HuH-7.5 (cell line): ENCODE measurements around the gene TTC7B.

ENCODE experiments used
- DNase-seq: peaks from one replicate; pipeline ENCODE4 v3.0.0; 2011; ENCODE audit warnings: low spot score

The TTC7B gene

DNA sequence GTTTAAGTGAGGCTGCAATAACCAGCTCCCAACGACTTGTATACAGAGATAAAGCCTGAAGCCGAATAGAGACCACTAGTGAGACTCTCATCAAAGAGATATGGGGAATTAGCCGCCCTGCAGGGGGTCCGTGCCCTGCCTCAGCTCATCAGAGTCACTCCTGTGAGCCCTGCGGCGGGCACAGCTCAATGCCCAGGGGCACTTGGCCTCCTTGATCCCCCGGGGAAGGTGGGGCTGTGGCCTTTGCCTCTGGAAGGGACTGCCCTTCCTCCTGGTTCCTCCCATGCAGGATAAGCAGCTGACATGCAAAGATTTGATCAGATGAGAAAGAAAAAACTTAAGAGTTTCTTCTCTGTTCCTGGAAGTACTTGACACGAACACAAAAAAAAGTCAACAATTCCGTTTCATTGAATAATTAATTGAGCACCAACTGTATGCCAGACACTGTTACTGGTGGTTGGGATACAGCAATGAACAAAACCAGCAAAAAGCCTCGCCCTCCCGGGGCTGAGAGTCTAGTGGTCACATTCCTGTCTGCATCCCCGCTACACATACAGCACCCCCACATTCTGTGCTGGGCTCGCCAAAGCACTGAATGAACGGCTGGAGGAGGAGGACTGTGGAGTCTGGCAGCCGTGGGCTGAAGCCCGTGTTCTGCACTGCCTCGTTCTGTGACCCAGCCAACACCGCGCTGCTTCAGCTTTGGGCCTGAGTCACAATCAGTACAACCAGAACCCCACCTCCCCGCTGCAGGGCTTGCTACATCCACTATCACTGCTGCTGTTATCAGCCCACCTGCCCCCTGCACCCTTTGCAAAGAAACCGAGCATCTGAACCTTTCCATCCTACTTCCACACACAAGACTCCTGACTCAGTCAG lies 10.3 kb downstream of the TTC7B start:
- no peak for DNase-seq

DNA sequence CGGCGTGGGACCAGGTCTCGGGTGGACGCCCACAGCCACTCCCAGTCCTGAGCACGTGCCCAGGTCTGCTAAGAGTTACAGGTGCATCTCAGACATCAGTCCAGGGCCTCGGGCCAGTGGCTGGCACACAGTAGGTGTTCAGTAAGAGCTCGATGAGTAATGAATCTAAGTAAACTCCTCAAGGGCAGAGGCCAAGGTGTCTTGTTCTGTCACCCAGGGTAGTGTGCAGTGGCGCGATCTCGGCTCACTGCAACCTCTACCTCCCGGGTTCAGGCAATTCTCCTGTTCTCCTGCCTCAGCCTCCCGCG lies 11.2 kb downstream of the TTC7B start:
- no peak for DNase-seq

DNA sequence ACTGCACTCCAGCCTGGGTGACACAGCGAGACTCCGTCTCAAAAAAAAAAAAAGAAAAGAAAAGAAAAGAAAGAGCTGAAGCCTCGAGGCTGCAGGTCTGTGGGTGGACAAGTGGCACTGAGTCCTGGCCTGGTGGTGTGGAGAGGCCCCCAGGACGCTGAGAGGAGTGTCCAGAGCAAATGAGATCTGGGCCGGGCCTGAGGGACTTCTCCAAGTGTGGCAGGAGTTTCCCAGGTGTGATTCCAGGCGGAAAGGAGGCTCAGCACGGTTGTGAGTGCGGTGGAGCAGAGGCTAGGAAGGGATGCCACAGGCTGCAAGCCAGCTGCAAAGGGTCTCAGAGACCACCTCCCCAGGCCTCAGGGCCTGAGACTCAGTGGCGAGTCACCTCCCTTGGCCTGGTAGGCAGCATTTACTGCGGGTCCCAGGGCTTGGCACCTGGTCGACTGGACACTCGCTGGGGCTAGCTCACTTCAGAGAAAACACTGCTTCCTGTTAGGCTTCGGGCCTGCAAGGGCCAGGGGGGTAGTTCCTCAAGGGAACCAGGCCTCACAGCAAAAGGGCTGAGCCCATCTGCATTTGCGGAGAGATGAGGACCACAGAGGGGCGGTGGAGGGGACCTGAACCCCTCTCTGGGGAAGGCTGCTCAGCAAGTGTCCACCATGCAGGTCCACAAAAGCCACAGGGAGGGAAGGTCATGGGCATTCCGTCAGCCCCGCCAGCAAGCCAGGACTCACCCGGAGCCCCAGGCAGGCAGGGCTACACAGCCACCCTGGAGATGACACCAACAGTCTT lies 11.7 kb downstream of the TTC7B start:
- no peak for DNase-seq

- no peak for DNase-seq
Observed at GRCh38 chr14:90803249-90803648, 13.0 kb downstream of the TTC7B start.

GRCh38 chr14:90799420-90799819 lies 16.8 kb downstream of the TTC7B start:
- DNase-seq = no peak

DNA sequence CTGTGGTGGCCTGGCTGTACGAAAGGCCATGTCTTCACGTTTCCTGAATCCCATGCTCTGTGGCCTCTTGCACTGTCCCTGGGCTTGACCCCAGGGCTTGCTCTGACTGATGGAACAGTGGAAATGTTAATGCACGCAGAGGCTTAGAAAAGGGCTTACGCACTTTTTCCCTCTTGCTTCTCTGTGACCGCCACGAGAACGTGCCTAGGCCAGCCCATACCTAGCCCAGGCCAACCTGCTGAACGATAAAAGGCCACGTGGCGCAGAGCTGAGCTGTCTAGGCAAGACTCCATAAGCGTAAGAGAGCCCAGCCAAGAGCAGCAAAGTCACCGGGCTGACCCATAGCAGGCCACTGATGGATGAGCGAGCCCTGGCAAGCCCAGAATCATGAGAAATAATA lies 18.3 kb downstream of the TTC7B start:
- no peak for DNase-seq

GRCh38 chr14:90797451-90797850 lies 18.8 kb downstream of the TTC7B start:
- DNase-seq = no peak

DNA sequence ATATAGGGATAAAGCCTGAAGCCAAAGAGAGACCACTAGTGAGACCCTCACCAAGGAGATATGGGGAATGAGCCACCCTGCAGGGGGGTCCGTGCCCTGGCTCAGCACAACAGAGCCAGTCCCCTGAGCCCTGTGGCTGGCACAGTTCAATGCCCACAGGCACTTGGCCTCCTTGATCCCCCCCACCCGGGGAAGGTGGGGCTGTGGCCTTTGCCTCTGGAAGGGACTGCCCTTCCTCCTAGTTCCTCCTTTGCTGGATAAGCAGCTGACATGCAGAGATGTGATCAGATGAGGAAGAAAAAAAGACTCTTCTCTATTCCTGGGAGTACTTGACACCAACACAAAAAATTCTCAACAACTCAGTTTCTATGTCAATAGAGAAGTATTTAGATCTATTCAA lies 19.9 kb downstream of the TTC7B start:
- DNase-seq = no peak

GRCh38 chr14:90795744-90796143 lies 20.5 kb downstream of the TTC7B start:
- no peak for DNase-seq

- no peak for DNase-seq
Observed at GRCh38 chr14:90791486-90791885, 24.7 kb downstream of the TTC7B start.

DNA sequence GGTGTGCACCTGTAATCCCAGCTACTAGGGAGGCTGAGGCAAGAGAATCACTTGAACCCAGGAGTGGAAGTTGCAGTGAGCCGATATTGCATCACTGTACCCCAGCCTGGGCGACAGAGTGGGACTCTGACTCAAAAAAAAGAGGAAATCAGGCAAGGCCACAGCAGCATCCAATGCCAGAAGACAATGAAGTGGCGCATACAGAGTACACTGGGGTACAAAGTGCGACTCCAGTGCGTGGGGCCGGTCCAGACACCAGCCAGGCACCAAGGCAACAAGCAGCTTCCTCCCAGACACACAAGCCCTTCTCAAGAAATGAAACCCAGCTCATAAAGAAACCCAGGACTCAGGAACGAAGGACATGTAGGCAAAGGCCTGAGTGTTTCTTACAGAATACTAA lies 28.2 kb downstream of the TTC7B start:
- DNase-seq = no peak

GRCh38 chr14:90785876-90786450 lies 30.3 kb downstream of the TTC7B start:
- no peak for DNase-seq

DNA sequence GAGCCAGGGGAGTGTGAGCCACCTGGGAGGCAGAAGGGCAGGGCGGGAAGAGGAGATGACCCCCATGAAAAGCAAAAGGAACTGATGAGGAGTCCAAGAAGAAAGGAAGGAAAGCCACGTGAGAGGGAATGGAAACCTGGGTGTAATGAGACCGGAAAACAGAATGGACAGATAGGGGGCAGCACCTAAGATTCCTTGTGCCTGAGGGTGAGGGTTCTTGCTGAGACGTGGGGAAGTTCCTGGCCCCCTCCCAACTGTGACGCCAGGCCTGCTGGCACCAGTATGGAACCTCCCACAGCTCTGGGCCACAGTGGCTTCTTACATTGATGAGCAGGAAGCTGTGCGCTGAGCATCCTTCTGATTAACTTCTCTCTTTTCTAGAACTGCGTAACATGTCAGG lies 30.8 kb downstream of the TTC7B start:
- no peak for DNase-seq

DNA sequence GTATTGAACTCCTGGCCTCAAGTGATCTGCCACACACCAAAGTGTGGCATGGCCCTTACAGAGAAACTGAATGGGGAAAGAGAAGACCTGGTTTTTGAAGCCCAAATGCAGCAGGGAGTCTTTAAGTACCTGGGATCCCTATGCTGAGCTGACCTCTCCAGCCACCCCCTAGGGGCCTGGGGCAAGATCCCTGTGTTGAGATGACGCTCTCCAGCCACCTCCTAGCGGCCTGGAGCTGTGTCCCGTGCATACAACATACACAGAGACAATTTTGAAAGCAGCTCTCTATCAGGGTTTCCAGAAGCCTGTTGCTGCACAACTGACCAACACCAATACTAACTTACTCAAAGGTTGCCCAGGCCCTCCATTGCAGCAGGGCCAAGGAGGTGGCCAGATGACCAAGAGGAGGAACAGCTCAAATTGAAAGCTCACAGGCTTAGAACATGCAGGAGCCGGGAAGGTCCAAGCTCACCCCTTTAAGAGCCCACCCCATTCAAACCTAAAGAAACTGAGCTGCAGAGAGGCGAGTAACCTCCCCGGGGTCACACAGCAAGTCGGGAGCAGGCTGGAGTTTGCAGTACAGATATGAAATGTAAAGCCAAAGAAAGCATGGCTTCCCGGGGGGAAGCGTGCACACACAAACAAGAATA lies 31.5 kb downstream of the TTC7B start:
- DNase-seq = no peak

DNA sequence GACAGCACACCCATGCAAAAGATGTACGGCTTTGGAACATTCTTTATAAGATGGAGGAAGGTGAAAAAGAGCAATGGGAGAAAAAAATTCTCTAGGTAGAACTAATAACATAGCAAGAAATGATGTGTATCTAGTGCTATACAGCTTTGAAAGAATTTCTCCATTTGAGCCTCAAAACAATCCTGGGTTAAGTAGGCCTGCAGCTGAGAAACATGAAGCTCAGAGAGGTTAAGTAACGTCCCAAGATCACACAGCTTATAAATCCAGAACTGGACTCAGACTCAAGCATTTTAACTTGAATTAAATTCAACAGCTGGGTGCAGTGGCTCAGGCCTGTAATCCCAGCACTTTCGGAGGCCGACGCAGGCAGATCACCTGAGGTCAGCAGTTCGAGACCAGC lies 32.9 kb downstream of the TTC7B start:
- no peak for DNase-seq

DNA sequence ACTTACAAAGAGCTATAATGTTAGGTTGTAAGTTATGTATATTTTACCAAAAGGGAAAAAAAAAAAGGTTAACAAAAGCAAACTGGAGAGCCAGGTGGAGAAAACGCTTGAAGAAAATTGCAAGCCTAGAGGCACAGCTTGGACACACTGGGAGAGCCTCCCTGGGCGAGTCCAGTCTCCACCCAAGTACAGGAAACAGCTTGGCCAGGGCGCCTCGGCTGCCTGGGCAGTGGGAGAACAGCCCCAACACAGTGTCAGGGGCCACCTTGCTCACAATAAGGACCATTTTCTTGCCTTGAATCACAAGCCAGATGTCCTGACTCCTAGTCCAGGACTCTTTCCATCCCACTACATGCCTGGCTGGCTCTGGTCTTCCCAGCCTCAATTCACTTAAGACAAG lies 33.3 kb downstream of the TTC7B start:
- no peak for DNase-seq

GRCh38 chr14:90781876-90782275 lies 34.4 kb downstream of the TTC7B start:
- DNase-seq = no peak

DNA sequence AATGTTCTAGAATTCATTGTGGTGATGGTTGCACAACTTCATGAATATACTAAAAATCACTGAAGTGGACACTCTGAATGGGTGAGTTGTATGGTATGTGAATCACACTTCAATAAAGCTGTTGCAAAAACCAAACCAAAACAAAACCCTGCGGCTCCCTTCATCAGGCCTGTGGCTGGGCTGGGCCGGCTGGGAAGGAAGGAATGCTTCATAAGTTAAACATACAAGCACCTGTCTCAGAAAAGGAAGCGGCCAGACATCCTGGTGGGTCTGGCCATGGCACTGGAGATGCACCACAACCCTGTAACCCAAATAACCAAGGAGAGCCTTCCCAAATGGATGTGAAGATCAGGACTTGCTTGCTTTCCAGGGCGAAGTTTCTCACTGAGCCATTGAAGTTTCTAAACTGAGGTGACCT lies 34.9 kb downstream of the TTC7B start:
- DNase-seq = no peak

GRCh38 chr14:90780519-90780918 lies 35.7 kb downstream of the TTC7B start:
- DNase-seq = no peak

- DNase-seq = no peak
Observed at GRCh38 chr14:90778571-90779255, 37.5 kb downstream of the TTC7B start.

DNA sequence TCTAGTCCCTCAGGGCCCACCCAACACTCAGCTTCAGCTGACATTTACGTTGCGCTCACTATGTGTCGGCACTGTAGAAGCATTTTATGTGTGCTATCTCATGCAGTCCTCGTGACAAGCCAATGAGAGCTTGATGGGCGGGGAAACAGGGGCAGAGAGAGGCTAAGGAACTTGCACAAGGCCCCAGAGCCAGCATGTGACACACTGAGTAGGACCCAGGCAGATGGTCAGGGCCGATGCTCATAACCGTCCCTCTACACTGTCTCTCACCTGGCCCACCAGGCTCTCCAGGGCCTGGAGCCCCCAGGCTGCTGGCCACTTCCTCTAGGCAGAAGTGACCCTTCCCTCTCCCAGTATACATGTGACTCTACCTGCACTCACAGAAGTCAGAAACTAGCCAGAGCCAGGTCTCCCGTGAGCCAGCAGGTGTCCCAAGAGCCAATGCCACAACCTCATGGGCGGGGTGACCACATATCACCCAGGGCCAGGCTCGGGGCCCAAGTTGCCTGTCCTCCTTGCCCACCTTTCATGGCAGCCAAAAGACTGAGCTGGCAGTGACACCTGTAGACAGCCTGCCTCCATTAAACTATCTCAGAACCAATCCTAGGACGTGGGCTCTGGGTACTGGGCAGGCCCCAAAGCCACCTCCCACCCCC lies 38.3 kb downstream of the TTC7B start:
- no peak for DNase-seq

DNA sequence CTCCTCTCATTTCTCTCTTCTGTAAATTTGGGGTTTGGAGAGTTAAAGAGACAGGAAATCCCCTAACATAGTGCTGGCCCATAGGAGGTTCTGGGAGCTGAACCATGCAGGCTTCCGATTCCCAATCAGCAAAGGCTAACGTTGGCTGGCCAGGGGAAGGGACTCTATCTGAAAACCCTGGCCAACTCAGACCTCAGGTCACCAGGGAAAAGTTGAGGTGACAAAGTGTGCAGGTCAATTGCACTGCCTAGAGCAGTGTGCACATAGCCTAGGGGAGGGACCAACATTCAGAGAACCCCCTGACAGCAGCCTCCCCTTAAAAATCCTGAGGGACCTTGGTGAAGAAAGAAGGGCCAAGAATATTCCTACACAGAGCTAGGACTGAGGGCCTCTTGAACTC lies 38.9 kb downstream of the TTC7B start:
- DNase-seq = no peak
